HG02588 (cell line): ENCODE measurements around the gene BEST4.
"Not testable (repeated sequence)": the region's sequence is repeated elsewhere in the genome, so short reads cannot be mapped to it uniquely, and the experiment has no call there.

Source experiments
- ATAC-seq: cut with Tn5 transposase; IDR thresholded peaks from one replicate; pipeline ENCODE4 v1.9.1; 2021; ENCODE audit warnings: mild to moderate bottlenecking, moderate library complexity; ENCODE audit not compliant: unreplicated experiment

Gene BEST4

DNA sequence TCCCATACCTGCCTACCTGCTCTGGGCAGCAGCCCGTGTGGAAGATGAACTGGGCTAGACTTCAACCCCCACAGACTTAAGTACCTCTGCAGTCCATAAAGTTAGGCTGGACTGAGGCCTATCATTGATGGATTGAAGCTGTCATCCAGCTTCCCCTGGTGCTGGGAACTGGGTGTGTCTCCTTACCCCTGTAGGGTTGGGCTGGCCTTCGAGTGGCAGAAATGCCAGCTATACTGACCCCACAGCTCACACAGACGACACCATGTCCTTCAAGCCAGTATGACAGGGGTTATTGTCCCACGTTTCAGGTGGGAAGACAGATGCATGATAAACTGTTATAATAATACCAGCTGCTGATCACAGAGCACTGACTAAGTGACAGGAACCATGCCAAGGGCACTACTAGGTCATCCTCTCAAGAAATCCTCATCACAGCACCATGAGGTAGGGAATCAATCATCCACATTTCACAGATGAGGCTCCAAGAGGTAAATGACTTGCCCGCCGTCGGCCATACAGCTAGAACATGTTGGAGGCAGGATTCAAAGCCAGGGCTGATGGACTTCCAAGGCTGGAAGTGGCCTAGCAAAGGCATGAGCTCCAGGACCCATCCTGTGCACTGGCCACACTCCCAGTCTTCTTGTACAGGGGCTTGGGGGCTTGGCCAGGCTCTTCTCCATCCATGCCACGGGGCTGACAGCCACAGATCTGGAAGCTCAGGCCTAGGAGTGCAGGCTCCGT lies at the start of gene BEST4:
TSS of gene BEST4 (minus strand) at position 51 of the 741 bp plus-strand sequence. CDS start 465 bp downstream, outside the sequence.
- ATAC-seq = no peak

DNA sequence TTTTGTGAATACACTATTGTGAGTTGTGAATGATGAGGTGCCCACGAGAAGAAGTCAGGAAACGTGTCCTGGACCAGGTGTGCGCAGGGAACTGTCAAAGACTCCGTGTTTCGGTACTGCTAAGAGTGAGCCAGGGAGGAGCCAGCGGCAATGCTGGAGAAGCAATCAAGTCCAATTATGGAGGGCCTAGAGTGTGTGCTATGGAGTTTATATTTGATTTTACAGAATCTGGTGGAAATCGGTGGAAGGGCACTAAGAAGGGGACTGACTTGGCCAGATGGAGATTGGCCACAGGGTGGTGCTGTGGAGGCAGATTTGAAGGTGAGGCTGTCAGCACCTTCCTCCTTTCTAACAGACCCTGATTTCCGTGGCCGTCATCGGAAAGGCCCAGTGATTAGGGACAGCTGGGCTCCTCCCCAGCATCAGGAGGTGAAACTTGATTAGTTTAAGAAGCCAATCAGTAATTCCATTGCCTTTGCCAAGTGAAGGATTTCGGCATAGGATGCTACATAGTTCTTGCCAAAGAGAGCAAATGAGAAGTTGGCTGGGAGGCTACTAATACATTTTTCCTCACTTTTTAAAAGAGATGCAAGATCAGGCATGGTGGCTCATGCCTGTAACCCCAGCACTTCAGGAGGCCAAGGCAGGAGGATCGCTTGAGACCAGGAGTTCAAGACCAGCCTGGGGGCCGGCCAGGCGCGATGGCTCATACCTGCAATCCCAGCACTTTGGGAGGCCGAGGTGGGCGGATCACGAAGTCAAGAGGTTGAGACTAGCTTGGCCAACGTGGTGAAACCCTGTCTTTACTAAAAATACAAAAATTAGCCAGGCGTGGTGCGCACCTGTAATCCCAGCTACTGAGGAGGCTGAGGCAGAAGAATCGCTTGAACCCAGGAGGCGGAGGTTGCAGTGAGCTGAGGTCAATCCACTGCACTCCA lies 48.0 kb upstream of the BEST4 start:
- peak; percentile 65 for ATAC-seq

DNA sequence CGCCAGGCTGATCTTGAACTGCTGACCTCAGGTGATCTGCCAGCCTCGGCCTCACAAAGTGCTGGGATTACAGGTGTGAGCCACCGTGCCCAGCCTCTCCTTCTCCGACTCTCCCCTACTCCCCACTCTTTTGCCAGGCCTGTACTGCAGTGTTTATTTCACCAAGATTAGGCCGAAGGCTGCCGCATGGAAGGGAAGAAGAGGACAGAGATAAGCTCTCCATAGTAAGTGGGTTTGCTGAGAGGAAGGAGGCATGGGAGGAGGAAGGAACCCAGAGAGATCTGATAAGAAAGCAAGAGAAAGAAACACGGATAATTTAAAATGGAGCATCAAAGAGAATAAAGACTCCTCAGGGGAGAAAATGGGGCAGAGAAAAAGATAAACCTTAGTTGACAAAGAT lies 46.4 kb upstream of the BEST4 start:
- ATAC-seq = no peak

DNA sequence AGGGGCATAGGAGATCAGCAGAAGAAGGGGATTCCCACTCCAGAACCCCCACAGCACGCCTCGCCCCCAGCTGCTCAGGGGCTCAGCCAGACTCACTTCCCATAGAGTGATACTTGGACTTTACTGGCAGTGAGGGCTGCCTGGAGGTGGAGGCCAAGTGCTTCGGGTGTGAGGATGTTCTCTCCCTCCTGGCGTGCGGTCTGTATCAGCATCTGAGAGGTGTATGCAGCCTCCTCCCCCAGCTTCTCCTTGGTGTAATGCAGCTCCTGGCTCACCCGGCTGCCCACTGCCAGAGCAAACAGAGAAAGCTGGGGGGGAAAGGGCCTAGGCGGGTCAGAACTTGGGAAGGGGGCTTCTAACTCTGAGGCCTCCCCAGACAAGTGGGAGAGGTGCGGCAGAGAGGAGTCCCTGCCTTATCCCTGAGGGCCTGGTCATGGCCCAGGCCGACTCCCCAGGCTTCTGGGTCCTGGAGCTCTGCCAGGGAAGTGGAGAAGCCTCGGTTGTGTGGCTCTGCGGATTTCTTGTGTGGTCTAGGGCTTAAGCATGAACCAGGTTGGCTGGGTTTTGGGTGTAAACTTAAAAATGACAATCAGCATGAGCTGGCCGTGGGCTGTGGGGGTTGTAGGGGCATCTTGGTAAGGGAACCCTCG lies 44.2 kb upstream of the BEST4 start:
- ATAC-seq = no peak

DNA sequence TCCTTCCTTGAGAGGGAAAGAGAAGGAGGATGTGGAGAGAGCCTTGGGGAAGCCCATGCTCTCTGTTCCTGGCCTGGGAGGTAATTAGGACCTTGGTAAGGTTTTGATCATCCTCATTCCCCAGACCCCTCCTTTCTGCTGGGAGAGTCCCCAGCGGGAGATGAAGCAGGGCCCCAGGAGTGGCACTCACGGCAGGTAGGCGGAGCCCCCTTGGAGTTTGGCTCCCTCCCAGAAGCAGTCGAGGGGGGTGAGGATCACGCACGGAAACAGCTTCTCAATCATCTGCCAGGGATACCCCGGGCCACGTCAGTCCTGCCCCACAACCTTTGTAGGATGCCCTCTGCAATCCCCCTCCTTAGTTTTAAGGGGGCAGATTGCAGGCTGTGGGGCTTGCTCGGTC lies 43.5 kb upstream of the BEST4 start:
- no peak for ATAC-seq

DNA sequence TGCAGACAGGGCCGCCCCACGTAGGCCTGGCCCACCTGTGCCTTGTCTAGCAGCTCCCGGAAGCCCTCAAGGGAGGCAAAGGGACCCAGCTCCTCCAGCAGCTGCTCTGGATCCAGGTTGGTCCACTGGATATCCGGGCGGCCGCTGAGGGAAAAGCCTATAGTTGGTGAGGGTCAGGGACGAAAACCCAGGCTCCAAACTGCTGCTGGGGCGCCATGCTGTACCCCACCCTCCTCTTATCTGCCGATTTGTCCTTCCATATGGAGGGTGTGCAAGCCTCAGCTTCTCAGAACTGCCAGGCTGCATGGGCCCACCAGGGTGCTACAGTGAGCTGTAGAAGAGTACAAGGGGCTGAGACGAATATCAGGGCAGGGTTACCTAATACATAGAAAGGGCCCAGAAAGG lies 42.9 kb upstream of the BEST4 start:
- no peak for ATAC-seq

DNA sequence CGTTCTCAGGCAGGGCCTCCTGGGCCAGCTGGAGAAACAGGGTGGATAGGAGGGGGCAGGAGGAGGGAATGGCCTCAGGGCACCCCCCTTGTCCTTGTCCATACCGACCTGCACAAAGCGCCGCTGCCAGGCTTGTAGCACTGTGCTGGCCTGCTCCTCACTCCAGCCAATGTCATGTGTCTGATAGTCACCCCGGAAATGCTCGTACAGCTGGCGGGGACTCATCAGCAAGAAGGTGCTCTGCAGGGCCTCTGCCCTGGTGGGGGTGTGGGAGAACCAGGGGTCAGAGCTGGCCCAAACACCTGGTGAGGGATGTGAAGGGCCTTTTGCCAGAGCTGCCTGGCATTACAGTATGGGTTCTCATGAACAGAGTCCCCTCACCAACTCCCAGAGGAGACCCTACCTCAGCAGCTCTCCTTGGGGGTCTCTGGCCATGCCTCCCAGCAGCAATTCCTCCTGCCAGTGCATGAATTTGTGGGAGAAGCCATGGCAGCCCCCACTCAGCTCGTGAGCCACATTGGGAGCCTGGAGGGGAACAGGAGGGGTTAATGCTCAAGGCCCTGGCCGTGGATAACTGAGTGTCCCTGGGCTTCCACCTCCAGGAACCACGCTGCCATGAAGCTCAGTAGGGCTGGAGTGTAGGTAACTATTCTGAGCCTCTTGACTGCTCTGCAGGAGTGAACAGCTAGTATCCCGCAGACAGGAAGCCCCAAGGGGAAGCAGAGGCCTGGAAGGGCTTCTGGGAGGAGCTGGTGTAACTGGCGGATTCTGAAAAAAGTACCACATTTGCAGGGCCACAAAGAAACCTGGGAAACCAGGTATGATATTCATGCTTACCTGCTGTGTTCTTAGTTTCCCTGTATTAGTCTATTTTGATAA lies 41.8 kb upstream of the BEST4 start:
- no peak for ATAC-seq

DNA sequence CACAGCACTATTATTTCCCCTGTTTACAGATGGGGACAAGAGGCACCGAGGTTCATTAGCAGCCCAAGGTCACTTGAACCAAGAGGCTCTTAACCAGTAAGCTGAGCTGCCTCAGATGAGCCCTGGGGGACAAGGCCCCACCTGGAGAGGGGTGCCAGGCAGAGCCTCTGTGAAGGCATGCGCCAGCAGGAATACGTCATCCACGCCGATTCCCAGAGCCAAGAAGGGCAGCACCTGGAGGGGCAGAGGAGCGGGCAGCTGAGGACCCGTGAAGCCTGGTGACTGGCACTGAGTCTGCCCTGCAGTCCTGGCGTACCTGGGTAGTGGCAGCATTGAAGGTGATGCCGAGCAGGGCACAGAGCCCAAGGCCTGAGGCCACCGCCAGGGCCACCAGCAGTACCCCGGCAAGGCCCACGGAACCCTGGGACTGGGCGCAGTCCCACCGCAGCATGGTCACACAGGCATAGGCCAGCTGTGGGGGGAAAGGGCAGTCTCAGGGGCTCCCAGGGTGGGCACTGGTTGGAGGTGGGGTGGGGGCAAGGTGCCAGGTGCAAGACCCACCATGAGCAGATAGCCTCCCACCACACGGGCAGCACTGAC lies 41.0 kb upstream of the BEST4 start:
- no peak for ATAC-seq

DNA sequence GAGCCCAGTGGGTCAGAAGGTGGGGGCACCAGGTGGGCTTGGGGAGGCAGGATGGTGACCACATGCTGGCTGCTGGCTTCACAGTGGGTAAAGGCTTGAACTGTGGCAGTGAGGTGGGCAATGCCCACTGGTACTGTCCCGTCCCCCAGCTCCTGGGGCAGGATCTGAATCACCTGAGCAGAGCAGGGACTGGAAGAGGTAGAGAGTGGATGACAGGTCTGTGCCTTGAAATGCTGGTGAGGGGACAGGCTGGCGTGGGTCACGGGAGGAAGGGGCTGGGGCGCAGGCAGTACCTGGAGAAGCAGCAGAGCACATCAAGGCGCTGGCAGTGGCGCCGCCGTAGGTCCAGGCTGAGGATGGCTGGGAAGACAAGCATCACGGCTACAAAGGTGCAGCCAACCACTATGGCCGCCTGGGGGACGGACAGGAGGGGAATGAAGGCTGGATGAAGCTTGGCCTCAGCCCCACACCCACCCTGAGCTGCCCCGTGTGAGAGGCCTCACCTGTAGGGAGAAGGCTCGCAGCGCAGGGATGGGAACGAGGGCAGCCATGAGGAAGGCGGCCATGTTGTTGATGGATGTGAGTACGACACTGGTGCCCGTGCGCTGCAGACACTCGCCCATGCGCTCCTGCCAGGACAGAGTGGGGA lies 40.2 kb upstream of the BEST4 start:
- no peak for ATAC-seq

DNA sequence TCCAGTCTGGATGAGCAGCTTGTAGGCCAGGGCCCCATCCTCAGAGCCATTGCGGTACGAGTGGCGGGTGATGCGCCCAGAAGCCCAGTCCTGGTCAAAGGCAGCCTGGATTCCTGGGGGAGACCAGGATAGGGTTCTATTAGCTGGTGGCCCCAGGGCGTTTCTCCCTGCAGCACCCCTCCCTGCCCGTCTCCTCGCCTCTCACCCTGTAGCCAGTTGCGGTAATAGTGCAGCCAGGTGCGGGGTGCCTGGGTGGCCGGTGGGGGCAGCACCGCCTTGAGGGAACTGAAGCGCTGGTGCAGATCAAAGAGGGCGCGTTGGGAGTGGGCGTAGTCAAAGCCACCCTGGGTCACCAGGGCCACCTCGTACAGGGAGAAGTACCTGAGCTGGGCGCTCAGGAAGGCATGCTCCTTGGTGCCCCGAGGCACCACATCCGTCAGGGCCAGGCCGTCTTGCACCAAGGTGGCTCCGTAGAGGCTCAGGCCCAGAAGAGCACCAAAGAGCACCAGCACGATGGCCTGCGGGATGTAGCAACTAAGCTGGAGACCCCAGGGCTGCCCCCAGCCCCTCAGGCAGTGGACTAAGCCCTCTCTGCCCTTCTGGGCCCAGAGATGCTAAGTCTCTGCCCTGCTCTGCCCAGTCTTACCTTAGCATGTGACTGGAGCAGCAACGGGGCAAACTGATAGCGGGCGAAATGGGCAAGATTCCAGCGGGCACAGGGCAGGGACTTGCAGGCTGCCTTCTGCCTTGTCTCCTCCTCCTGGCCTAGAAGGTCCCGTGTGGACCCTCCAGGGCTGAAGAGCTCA lies 39.4 kb upstream of the BEST4 start:
- no peak for ATAC-seq

DNA sequence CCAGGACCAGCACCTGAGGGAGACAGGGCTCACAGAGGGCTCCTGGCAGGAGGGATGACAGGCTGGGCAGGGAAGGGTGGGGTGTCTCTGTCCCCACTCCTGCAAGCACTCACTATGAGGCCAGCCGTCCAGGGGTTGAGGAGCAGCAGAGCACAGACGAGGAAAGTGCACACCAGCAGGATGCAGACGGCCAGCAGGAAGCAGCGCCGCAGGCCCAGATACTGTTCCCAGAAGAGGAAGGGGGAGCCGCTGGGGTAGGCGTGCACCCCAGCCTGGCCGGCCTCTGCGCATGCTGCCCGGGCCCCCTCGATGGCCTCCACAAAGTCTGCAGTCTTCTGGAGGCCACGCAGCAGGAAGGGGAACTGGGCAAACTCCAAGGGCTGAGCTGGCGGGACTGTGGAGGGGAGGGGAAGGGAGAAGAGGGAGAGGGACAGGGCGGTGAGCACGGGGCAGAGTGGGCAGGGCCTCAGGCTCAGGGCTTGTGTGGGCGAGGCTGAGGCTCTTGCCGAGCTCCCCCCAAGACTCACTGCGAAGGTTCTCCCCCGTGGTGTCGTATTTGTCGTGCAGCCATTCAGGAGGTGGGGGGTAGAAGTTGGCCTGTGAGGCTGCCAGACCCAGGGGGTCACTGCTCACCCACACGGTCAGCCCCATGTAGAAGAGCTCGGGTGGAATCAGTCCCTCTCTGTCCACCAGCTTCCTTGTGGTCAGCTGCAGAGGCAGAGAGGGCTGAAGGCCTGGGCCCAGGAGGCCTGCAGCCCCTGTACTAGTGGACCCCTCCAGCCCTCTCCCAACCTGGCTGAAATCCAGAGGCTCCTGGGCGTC lies 38.6 kb upstream of the BEST4 start:
- ATAC-seq = no peak

DNA sequence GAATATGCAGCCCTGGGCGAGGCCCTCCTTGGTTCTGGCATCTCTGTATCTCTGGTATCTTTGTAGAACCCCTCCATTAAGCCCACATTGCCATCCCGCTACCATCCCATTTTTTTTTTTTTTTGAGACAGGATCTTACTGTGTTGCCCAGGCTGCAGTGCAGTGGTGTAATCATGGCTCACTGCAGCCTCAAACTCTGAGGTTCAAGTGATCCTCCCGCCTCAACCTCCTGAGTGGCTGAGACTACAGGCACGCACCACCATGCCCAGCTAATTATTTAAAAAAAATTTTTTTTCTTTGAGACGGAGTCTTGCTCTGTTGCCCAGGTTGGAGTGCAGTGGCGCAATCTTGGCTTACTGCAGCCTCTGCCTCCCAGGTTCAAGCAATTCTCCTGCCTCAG lies 36.4 kb upstream of the BEST4 start:
- not testable (repeated sequence) for ATAC-seq

DNA sequence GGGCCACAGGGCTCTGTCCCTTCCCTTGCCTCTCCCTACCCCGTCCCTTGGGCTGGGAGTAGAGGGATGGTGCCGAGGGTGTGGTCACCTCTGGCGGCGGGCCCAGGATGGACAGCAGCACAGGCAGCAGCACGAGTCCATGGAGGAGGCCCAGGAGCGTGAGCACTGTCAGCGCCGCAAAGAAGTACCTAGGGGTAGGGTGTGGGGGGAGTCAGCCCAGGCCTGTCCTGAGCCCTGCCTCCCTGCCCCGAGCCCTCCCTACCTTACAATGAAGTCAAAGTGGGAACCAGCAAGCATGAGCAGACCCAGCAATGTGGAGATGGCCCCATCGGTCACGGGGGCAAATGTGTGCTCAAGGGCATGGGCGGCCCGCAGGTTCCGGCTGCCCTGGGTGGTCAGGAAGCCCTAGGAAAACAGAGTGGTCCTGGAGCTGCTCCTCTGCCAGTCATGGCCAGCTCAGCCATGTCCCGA lies 35.0 kb upstream of the BEST4 start:
- no peak for ATAC-seq

DNA sequence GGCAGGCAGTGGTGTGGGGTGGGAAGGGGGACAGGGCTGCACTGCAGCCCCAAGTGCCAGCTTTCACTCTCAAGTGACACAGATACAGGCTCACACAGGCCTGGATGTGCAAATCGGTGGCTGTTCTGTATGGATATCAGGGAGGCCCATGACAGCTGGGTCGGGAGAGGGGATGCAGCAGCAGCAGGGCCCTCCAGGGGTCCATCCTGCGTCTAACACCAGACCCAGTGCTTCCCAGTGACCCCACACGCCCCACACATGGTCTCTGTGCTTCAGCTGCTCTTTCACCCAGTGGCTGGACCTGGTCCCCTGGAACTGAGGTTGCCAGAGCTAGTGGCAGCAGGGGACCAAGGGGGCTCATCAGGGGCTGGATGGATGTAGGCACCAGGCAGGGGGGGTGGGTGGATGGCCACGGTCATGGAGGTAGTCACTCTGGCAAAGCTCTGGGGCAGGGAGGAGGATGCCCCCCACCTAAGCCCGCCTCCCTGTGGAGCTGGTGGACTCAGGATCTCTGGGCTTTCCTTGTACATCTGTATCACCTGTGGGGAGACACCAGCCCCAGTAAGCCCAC lies 34.2 kb upstream of the BEST4 start:
- ATAC-seq = no peak

DNA sequence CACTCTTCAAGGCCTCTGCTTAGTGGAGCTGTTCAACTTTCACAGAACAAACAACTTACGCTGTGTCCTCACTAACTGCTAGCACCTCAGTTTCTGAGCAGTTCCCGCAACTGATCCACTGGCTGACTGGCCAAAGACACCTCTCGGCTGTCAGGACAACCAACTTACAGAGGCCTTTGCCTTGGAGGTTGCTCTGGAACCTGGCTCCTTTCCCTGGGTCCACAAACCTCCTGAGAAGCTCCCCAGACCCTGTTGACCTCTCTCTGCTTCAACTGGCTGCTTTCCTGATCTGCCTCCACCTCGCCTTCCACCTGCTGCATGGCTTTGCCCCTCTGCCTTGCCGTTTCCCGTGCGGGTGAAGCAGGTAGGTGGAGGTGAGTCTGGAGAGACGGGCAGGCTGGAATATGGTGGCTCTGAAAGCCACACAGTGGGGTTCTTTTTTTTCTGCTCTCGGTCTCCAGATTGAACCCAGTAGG lies 33.3 kb upstream of the BEST4 start:
- ATAC-seq = no peak

DNA sequence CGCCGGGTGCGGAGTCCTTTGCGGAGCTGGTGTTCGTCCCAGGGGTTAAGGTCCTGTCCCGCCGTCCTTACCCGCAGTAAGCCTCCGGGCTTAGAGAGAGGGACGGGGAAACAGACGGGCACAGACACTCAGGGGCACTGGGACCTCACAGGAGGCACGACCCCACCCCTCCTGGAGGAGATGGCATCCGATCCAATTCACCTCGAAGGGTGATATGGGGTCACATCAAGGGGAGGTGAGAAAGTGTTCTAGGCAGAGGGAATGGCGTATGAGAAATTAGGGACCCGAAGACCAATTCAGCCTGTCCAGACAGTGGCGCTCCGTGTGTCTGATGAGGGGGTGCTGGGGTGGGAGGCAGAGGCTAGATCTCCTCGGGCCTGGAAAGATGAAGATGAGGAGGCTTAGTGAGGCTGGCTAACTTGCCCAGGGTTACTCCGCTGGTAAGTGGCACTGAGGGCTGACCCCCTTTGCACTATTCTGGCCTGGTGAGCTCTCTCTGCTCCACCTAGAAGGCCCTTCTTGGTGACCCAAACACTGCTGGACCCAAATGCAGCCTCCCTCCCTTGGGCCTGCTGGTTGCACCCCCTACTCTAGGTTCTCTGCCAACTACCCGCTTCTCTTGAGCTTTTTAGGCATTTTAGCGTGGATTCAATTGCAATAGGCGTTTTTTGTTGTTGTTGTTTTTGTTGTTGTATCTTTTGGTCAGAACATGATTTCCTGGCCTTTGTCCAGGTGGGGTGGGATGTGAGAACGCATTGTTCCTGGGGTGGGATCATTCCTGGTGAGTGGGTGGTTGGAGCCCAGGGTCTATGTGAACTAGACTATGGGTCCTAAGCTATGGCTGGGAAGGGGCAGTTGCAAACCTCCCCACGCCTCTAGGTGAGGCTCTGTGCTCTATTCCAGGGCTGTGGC lies 32.6 kb upstream of the BEST4 start:
- no peak for ATAC-seq
